GM19463 (cell line): ENCODE measurements around the gene ZNF28.
"Not testable (repeated sequence)": the region's sequence is repeated elsewhere in the genome, so short reads cannot be mapped to it uniquely, and the experiment has no call there.

Experiments
- ATAC-seq: cut with Tn5 transposase; IDR thresholded peaks from one replicate; pipeline ENCODE4 v1.9.1; 2021; ENCODE audit warnings: mild to moderate bottlenecking, moderate library complexity; ENCODE audit not compliant: unreplicated experiment

The ZNF28 gene

GRCh38 chr19:52782864-52783263, 38.6 kb downstream of the ZNF28 start:
- not testable (repeated sequence) for ATAC-seq

GRCh38 chr19:52778811-52779210, 42.6 kb downstream of the ZNF28 start:
- ATAC-seq: no peak

- not testable (repeated sequence) for ATAC-seq
Observed at GRCh38 chr19:52756447-52756846, 65.0 kb downstream of the ZNF28 start.

GRCh38 chr19:52749780-52750179, 71.7 kb downstream of the ZNF28 start:
- no peak for ATAC-seq

GRCh38 chr19:52748336-52748950, 73.0 kb downstream of the ZNF28 start:
- ATAC-seq: no peak
